ENCODE measurements around the gene GYS2. TPM values are rescaled to one million over a fixed set of nuclear protein-coding genes. Genes with fewer than 3 reads are reported as not detected.
"Not testable (repeated sequence)": the region's sequence is repeated elsewhere in the genome, so short reads cannot be mapped to it uniquely, and the experiment has no call there.

The GYS2 gene
- total and polyA plus RNA-seq, 8 donors = 0.33 TPM; not detected in 7

DNA sequence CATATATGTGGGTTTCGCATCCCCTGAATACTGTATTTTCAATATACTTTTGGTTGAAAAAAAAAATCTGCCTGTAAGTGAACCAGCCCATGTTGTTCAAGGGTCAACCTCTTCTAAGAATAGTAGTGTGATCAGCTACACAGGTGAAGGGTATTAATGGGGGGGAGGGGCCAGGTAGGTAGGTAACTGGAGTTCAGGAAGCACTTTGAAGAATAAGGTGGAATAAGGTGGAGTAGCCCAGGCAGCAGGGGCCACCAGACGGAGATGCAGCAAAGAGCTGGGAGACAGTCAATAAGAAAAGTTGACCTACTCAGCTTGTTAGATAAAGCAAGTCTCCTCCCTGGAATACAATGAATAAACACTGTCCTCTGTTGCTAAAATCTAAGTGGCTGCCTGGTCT lies 43.7 kb upstream of the GYS2 start:
- no peaks in the 10 kb centered on the region for H3K27me3 ChIP-seq
- WGBS, 5 donors = 89 to 98% (median 95%) methylated on average over 2 of the region's 2 CpGs
- intact Hi-C loops (cut with DNase I; ENCODE audit: low total_unique reads) = no loop called here
- H3K4me1 ChIP-seq = peaks cover 0 to 57% (median 29%) of the 10 kb centered on the region in 4 donors
- TF ChIP-seq, protein P1, sequence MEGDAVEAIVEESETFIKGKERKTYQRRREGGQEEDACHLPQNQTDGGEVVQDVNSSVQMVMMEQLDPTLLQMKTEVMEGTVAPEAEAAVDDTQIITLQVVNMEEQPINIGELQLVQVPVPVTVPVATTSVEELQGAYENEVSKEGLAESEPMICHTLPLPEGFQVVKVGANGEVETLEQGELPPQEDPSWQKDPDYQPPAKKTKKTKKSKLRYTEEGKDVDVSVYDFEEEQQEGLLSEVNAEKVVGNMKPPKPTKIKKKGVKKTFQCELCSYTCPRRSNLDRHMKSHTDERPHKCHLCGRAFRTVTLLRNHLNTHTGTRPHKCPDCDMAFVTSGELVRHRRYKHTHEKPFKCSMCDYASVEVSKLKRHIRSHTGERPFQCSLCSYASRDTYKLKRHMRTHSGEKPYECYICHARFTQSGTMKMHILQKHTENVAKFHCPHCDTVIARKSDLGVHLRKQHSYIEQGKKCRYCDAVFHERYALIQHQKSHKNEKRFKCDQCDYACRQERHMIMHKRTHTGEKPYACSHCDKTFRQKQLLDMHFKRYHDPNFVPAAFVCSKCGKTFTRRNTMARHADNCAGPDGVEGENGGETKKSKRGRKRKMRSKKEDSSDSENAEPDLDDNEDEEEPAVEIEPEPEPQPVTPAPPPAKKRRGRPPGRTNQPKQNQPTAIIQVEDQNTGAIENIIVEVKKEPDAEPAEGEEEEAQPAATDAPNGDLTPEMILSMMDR (IDR thresholded peaks at IDR 0.05) = no peak
- TF ChIP-seq POLR2A (IDR thresholded peaks at IDR 0.05) (no peak), EP300 (IDR thresholded peaks at IDR 0.05) (no peak), POLR2AphosphoS5 (IDR thresholded peaks at IDR 0.05) (no peak)
- no peaks in the 10 kb centered on the region for H3K9me3 ChIP-seq
- H3K27ac ChIP-seq = peak overlapping the region in 1 of 5 donors; percentile 6
- peaks cover 46 to 94% (median 82%) of the 10 kb centered on the region in 4 donors for H3K36me3 ChIP-seq
- DNase-seq = no peak
- H3K4me3 ChIP-seq = no peak overlapping the region

DNA sequence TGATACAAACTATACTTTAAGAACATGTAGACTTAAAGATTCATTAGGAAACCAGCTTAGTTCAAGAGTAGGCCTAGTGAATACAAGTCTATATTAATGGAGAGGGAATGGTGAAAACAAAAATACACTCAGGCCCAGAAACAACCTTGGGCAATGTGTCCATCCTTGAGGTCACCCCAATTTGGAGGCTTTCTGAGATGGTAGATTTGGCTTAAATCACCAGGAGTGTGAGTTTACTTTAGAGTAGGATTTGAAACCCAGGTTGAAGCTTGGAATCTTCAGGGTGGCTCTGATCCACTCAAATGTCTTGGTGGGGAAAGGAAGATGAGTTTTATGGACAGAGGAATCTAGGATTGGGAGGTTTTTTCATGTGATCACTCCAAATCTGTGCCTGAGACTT lies 42.5 kb upstream of the GYS2 start:
- Histone ChIP-seq H3K9me3 (no peaks in the 10 kb centered on the region), H3K36me3 (peaks cover 38 to 94% (median 82%) of the 10 kb centered on the region in 4 donors), H3K4me3 (no peak overlapping the region), H3K27me3 (no peaks in the 10 kb centered on the region), H3K27ac (no peak overlapping the region), H3K4me1 (peaks cover 0 to 58% (median 31%) of the 10 kb centered on the region in 4 donors)
- DNase-seq = no peak
- intact Hi-C loops (cut with DNase I; ENCODE audit: low total_unique reads) = no loop called here
- TF ChIP-seq POLR2AphosphoS5 (IDR thresholded peaks at IDR 0.05) (no peak), POLR2A (IDR thresholded peaks at IDR 0.05) (no peak), EP300 (IDR thresholded peaks at IDR 0.05) (no peak)
- TF ChIP-seq, protein P1 (IDR thresholded peaks at IDR 0.05) = no peak

DNA sequence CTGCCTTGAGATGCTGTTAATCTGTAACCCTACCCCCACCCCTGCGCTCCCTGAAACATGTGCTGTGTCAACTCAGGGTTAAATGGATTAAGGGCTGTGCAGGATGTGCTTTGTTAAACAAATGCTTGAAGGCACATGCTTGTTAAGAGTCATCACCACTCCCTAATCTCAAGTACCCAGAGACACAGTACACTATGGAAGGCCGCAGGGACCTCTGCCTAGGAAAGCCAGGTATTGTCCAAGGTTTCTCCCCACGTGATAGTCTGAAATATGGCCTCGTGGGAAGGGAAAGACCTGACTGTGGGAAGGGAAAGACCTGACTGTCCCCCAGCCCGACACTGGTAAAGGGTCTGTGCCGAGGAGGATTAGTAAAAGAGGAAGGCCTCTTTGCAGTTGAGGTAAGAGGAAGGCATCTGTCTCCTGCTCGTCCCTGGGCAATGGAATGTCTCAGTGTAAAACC lies 40.4 kb upstream of the GYS2 start:
- H3K27ac ChIP-seq; H3K27me3 ChIP-seq; intact Hi-C loops (cut with DNase I; ENCODE audit: low total_unique reads); H3K4me3 ChIP-seq; H3K9me3 ChIP-seq: not testable (repeated sequence)
- peak in 1 of 2 donors; percentile 28 for DNase-seq
- H3K36me3 ChIP-seq = peaks cover 50 to 96% (median 82%) of the 10 kb centered on the region in 4 donors
- WGBS, 5 donors = 23 to 47% (median 40%) methylated on average over 6 to 7 of the region's 7 CpGs
- peaks cover 0 to 39% (median 18%) of the 10 kb centered on the region in 4 donors for H3K4me1 ChIP-seq

GRCh38 chr12:21644516-21644915 lies 39.9 kb upstream of the GYS2 start:
- peaks cover 0 to 42% (median 19%) of the 10 kb centered on the region in 4 donors for H3K4me1 ChIP-seq
- H3K27ac ChIP-seq = no peak overlapping the region
- H3K9me3 ChIP-seq = no peaks in the 10 kb centered on the region
- peaks cover 48 to 93% (median 80%) of the 10 kb centered on the region in 4 donors for H3K36me3 ChIP-seq
- no peak overlapping the region for H3K4me3 ChIP-seq
- DNase-seq = no peak
- intact Hi-C loops (cut with DNase I; ENCODE audit: low total_unique reads) = no loop called here
- WGBS, 5 donors = 85 to 91% (median 86%) methylated on average over 4 of the region's 4 CpGs
- TF ChIP-seq, protein P1 (IDR thresholded peaks at IDR 0.05) = no peak
- TF ChIP-seq POLR2A (IDR thresholded peaks at IDR 0.05) = no peak
- TF ChIP-seq EP300 (IDR thresholded peaks at IDR 0.05) = no peak
- TF ChIP-seq POLR2AphosphoS5 (IDR thresholded peaks at IDR 0.05) = no peak
- no peaks in the 10 kb centered on the region for H3K27me3 ChIP-seq

GRCh38 chr12:21643758-21644157 lies 39.1 kb upstream of the GYS2 start:
- no peak for DNase-seq
- no peaks in the 10 kb centered on the region for H3K27me3 ChIP-seq
- WGBS, 5 donors = 69 to 84% (median 71%) methylated on average over 3 of the region's 3 CpGs
- H3K4me3 ChIP-seq = no peak overlapping the region
- peaks cover 42 to 92% (median 75%) of the 10 kb centered on the region in 4 donors for H3K36me3 ChIP-seq
- TF ChIP-seq, protein P1 (IDR thresholded peaks at IDR 0.05) = no peak
- TF ChIP-seq POLR2A (IDR thresholded peaks at IDR 0.05) = no peak
- TF ChIP-seq POLR2AphosphoS5 (IDR thresholded peaks at IDR 0.05) = no peak
- no peak for TF ChIP-seq EP300 (IDR thresholded peaks at IDR 0.05)
- no peaks in the 10 kb centered on the region for H3K9me3 ChIP-seq
- H3K4me1 ChIP-seq = peaks cover 0 to 50% (median 20%) of the 10 kb centered on the region in 4 donors
- intact Hi-C loops (cut with DNase I; ENCODE audit: low total_unique reads) = no loop called here
- H3K27ac ChIP-seq = peak overlapping the region in 2 of 5 donors; percentile 15 to 36
